Cardiac septum (tissue), 1 donor: ENCODE data around the gene SLC6A19. TPM values are rescaled to one million over a fixed set of nuclear protein-coding genes. Genes with fewer than 3 reads are reported as not detected.

Experiments used
- DNase-seq: peaks from one replicate; pipeline ENCODE4 v3.0.0-alpha.2; 2020; ENCODE audit warnings: low spot score
- intact Hi-C: fragments of 100-400 bp; cut with DNase I; formaldehyde crosslinking; loops from one replicate; pipeline ENCODE4 v1.14.0; 2022
- total RNA-seq: library from RNA; stranded (reverse); fragmentation: NEBNext Ultra II Directional; extraction: Animal tissue kit (Norgen Biotek cat#: 25700); gene quantifications from one replicate; pipeline ENCODE4 v1.2.1, GENCODE V29; 2021
- donor health status: DM: no; HTN: no; CAD: no.

The SLC6A19 gene
- total RNA-seq, 1 donor from 2014 or later, result 0.05 TPM

DNA sequence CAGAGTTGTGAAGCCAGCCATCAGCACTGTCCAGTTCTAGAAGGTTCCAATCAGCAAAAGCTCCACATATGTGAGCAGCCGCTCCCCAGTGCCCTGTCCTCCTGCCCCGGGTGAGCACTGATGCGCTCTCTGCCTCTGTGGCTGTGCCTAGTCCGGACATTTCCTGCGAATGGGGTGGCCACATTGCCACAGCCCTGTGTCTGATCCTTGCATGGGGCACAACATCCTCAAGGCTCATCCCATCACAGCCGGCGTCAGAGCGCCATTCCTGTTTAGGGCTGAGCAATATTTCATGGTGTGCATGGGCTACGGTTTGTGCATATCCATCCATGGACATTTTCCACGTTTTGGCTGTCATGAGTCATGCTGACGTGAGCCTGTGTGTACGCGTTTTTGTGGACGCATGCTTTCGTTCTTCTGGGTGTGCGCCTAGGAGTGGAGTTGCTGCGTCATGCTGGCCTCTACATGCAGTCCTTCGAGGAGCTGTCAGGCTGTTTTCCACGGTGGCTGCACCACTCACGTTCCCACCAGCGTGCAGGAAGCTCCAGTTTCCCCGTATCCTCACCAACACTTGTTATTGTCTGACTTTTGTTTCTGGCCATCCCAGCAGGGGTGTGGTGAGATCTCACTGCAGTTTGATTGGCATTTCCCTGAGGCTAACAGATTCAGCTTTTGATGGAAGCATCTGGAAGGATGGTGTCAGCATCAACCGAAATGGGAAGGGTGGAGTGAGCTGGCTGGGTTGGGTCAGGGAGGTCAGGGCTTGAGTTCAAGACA is 14.1 kb downstream of the SLC6A19 start:
- intact Hi-C loops, result no loop called here
- no peak for DNase-seq

DNA sequence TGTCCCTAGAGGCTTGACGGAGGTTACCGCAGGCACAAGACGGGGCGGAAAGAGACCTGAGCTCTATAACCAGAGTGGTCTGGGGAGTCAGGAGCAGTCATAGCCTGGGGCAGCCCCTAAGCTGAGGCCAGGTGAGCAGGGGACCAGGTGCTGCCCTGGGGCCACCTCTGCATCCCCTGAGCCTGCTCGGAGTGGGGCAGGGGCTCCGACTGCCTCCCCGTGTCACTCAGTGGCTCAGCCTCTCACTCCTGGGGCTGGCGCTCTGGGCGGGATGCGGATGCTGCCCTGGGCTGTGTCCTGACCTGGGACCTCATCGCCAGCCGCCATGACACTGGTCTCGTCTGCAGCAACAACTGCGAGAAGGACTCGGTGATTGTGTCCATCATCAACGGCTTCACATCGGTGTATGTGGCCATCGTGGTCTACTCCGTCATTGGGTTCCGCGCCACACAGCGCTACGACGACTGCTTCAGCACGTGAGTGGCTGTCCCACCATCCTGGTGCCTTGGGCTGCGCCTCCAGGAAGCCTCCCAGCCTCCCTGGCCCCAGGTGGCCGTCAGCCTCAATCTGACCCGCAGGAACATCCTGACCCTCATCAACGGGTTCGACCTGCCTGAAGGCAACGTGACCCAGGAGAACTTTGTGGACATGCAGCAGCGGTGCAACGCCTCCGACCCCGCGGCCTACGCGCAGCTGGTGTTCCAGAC is 15.0 kb downstream of the SLC6A19 start:
- intact Hi-C loops, result no loop called here
- no peak for DNase-seq

DNA sequence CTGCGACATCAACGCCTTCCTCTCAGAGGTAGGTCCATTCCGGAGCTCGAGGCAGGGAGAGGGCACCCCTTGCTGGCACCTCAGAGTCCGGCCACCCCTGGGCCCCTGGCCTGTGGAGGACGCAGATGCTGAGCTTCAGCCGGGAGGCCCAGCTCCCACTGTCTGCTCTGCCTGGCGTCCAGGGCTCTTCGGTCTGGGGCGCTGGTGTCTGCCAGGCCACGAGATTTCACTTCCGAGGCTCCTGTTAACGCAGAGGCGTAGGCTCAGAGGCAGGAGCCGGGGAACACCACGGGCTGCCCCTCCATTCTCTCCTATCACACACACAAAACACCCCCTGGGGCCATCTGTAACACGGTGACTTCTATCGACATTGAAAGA is 15.5 kb downstream of the SLC6A19 start:
- intact Hi-C loops, result no loop called here

DNA sequence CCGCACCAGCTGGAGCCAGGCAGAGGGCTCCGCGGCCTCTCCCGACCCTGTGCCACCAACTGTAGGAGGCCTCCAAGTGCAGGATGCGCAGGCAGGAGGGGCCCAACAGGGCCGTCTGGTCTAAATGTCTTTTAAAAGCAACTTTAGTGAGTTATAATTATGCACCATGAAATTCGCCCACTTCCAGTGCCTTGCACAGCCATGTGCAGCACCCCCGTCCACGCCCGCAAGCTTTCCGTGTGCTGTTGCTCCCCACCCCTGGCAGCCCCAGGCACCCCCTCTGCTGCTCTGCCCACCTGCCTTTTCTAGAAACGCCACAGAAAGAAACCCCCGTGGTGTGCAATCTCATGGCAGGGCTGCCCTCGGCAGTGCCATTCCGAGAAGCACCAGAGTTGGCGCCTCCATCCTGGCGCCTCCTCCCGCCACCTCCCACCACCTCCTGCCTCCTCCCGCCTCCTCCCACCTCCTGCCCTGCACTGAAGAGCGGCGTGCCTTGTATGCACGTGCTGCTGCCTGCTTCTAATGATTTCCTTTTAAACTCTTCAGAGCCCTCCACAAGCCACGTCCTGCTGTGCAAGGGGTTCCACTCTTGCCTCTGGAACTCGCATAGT is 16.3 kb downstream of the SLC6A19 start:
- intact Hi-C loops, result no loop called here
- DNase-seq, result no peak

More for the DNA sequence above, 15.5 kb downstream of the SLC6A19 start:
- no peak for DNase-seq

DNA sequence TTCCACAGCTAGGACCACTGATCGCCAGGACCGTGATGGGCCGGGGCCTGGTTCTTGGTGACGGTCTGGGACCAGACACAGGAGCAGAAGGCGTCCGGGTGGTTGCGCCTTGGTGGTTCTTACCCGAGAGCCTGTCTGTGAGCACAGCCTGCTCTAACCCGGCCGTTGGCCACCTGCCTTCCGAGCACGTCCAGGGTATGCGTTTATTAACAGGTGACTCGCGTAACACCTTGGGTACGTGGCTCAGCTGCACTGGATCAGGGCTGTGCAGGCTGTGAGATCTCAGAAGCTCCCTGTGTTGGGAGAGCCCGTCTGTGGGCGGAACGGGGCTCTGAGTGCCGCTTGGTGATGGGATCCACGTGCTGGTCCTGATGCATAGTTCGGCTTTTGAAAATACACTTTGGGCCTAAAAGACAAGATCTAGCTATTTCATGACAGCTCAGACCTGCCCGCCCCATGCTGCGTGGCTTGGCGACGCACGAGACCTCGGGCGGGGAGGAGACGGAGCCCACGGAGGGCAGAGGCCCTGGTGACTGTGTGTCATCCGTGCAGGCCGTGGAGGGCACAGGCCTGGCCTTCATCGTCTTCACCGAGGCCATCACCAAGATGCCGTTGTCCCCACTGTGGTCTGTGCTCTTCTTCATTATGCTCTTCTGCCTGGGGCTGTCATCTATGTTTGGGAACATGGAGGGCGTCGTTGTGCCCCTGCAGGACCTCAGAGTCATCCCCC is 17.1 kb downstream of the SLC6A19 start:
- intact Hi-C loops, result no loop called here
- no peak for DNase-seq

DNA sequence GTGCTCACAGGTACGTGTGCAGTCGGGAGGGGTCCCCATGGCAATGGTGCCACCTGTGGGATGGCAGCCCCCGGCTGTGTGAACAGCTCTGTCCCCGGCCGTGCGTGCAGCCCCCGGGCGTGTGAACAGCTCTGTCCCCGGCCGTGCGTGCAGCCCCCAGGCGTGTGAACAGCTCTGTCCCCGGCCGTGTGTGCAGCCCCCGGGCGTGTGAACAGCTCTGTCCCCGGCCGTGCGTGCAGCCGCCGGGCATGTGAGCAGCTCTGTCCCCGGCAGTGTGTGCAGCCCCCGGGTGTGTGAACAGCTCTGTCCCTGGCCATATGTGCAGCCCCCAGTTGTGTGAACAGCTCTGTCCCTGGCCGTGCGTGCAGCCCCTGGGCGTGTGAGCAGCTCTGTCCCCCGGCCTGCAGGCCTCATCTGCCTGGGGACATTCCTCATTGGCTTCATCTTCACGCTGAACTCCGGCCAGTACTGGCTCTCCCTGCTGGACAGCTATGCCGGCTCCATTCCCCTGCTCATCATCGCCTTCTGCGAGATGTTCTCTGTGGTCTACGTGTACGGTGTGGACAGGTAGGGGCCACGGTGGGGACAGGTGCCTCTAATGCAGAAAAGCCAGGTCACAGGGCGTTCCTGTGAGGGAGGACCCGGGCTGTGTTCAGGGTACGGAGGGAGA is 17.8 kb downstream of the SLC6A19 start:
- DNase-seq, result no peak
- intact Hi-C loops, result no loop called here

DNA sequence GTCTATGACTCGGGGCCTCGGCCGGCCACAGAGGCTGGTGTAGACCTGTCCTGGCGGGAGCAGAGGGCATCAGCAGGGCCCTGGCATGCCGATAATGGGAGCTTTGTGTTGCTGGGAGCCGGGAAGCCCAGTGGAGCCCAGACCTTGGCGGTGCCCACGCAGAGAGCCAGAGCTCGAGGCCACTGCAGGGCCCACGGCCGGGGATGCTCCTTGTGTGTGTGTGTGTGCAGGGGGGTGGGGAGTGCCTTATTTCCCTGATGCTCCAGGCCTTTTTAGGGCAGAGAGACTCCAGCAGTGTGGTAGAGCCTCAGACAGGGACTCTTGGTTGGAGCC is 18.3 kb downstream of the SLC6A19 start:
- no peak for DNase-seq
- intact Hi-C loops, result no loop called here

DNA sequence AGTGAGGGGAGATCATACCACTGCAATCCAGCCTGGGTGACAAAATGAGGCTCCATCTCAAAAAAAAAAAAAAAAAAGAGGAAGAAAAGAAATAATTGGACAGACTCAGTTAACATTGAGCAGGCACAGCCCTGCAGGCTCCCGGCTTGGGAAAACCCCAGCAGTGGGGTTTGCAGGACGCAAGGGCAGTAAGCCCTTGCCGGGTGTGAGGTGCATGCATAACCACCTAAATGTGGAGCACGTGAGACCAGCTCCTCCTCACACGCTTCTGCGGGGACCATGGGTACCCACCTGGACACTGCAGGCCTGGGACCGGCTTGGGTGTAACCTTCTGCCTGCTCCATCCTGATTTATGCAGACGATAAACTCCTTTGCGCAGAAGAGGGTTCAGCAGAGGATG is 19.0 kb downstream of the SLC6A19 start:
- intact Hi-C loops, result no loop called here
- DNase-seq, result no peak

DNA sequence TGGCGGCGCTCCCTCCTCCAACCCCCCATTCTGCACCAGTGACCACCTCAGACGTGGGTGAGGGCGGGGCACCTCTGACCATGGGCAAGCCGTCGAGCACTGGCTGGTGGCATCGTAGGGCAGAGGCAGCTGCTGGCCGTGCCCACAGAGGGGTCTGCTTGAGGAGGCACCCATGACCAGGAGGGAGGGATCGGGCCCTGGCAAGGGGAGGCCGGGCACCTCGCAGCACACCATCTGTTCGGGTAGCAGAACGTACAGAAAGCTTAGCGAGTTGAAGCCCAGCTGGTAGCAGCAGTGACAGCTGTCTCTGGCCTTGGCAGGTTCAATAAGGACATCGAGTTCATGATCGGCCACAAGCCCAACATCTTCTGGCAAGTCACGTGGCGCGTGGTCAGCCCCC is 19.4 kb downstream of the SLC6A19 start:
- no peak for DNase-seq
- intact Hi-C loops, result no loop called here

DNA sequence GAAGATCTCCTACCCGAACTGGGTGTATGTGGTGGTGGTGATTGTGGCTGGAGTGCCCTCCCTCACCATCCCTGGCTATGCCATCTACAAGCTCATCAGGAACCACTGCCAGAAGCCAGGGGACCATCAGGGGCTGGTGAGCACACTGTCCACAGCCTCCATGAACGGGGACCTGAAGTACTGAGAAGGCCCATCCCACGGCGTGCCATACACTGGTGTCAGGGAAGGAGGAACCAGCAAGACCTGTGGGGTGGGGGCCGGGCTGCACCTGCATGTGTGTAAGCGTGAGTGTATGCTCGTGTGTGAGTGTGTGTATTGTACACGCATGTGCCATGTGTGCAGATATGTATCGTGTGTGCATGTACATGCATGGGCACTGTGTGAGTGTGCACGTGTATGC is 20.3 kb downstream of the SLC6A19 start:
- DNase-seq, result no peak
- intact Hi-C loops, result no loop called here

DNA sequence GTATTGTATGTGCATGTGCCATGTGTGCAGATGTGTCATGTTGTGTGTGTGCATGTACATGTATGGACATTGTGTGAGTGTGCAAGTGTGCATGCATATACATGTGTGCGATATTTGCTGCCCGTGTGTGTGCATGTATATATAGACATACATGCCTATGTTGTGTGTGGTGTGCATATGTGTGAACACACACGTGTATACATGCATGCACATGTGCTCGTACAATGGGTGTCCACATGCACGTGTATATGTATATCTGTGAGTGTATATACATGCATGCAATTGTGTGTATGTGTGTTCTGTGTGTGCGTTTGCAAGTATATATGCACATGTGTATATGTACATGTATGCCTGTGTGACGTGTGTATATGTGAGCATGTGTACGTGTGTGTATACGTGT is 20.8 kb downstream of the SLC6A19 start:
- intact Hi-C loops, result no loop called here
- no peak for DNase-seq

DNA sequence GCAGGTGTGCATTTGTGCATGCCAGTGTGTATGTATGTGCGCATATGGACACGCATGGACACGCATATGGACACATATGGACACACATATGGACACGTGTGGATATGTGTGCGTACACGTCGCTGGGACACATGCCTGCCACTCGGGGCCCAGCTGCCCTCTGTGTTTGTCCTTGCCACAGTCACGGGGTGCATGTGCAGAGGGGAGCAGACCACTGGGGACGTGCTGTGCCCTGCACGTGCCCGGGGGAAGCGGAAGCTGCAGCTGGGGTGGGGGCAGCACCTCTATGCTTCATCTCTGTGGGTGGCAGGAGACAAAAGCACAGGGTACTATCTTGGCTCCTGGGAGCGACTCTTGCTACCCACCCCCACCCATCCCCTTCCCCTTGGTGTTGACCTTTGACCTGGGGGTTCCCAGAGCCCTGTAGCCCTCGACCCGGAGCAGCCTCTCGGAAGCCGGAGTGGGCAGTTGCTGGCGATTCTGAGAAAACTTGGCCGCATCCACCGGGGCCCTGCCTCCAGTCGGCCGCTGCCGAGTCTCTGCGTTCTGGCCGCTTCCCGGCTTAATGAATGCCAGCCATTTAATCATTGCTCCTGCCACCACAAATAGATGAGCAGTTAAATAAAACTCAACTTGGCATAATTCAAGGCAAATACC is 21.4 kb downstream of the SLC6A19 start:
- DNase-seq, result no peak

DNA sequence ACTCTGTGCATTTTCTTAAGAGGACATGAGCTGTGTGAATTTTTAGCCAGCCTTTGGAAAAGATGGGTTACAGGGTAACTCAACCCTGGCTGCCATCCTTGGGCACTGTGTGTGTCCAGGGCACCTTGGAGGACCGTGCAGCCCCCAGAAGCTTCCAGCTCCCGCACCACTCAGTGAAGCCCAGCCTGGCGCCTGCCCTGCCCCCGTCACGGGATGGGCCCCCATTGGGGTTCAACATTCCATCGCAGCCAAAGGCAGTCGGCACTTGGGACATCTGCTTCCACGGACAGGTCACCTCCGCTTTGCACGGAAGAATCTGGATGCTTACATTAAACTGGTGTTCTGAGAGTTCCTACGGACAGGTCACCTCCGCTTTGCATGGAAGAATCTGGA is 21.9 kb downstream of the SLC6A19 start:
- intact Hi-C loops, result no loop called here
- no peak for DNase-seq

More for the DNA sequence above, 21.4 kb downstream of the SLC6A19 start:
- intact Hi-C loops, result no loop called here

DNA sequence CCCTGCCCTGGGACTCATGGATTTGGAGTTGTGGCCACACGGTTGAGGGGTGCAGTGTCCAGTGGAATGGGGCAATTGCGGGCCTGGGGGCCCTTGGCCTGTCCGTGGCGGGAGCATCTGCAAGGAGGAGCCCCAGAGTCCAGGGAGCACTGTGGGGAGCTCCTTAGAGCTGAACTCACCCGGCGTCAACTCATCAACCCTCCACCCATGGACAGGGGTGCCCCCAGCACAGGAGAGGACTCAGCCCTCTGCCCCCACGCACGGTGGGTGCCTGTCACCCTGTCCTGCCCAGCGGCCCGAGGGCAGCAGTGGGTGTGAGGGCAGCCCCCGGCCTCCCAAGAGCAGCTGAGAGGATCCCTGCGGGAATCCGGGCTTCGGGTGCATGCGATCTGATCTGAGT is 23.2 kb downstream of the SLC6A19 start:
- DNase-seq, result no peak
- intact Hi-C loops, result no loop called here

DNA sequence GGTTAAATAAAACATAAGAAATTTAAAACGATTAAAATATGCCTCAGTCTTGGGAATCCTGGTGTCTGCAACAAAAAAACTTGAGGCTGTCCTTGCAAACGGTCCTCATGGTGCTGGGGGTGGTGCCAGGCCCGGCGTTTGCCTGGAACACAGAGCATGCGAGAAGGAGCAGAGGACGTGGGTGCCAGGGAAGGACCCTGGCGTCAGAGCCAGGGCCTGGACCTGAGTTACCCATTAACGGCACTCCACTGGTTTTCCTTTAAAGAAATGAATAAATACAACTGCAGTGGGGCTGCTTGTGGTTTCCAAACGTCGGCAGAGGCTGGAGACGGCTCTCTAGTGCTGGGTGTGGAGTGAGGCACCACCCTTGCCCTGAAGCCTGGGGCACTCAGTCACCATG is 23.7 kb downstream of the SLC6A19 start, which contains the start of gene SLC6A18:
Gene SLC6A18, plus strand, starts transcription at position 301 of the 400 bp plus-strand sequence. Its CDS starts 97 bp downstream, at position 398.
- DNase-seq, result no peak
- intact Hi-C loops, result no loop called here

DNA sequence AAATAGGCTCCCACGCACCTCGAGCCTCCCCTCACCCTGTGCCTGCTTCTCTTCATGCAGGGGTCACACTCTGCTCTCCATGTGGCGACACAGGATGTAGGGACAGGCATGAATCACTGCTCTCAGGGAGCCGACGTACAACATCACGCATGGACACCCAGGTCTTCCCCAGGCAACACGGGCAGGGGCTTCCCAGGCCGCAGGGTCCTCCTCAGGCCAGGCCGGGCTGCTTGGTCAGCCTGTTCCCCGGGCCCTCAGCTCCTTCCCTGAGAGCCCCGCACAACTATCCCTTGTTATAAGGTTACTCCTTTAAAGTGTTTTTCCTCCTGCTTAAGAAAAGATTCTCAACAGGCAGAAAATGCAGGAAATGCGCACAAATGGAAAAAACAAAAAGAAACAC is 24.8 kb downstream of the SLC6A19 start:
- intact Hi-C loops, result no loop called here

DNA sequence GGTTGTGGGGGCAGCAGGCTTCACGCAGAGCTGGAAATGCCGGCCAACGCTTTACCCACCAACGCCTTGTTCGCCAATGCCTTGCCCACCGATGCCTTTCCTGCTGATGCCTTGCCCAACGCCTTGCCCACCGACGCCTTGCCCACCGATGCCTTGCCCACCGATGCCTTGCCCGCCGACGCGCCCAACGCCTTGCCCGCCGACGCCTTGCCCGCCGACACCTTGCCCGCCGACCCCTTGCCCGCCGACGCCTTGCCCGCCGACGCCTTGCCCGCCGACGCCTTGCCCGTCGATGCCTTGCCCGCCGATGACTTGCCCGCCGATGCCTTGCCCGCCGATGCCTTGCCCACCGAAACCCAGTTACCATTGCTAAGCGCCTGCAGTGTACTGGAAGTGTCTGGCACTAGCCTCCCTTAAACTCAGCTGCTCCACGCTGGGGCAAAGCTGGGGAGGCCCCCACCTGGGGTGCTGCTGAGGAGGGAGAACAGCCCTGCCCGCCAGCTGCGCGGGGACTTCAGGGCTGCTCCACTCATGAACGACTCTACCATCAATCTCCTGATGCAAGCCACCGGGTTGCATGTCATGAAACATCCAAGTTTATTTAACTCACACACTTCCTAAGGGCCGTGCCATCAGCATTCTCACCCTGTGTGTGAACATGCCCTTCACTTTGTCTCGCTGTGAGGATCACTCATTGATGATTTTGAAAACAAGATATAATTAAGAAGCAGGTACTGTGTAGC is 25.6 kb downstream of the SLC6A19 start:
- intact Hi-C loops, result no loop called here
- no peak for DNase-seq

More for the DNA sequence above, 24.8 kb downstream of the SLC6A19 start:
- no peak for DNase-seq

DNA sequence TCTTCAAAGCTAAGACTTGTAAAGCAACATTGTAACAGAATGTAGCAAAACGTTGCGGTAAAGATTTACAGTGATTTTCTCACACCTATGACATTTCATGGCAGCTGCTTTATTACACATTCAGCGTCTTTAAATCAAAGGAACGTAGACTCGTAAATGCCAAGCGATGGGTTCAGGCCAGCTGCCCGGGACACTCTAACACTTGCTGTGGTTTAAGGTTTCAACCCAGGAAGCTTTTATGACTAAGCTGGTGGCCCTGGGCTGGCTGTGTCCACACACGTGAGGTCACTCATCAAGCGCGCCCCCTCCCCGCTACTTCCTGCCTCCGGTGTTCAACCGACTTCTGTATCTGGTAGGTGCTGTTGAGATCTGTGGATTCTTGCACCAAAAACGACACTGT is 26.3 kb downstream of the SLC6A19 start:
- intact Hi-C loops, result no loop called here
- DNase-seq, result no peak

DNA sequence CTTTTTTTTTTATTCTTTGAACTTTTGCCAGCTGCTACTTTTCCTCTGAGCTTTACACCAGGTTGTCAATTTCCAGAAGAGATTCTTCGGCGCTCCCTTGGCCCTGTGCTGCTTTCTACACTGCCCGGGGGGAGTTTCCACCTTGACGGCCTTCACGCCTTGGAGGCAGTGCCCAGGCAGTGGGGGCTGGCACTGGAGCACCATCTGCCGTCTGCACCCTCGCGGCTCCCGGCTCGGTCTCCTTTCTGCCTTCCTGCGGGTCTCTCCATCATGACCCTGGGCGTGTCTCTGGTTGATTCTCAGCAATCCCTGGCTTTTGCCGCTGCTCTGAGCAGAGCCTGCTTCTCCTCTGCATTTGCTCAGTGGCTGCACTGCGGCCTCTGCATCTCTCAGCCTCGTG is 26.7 kb downstream of the SLC6A19 start:
- no peak for DNase-seq
- intact Hi-C loops, result no loop called here
